ENCODE results near the gene DIABLO.
A peak's percentile ranks its signal among the peaks of the same experiment; 100 is the strongest.
"Not testable (repeated sequence)": the region's sequence is repeated elsewhere in the genome, so short reads cannot be mapped to it uniquely, and the experiment has no call there.

The DIABLO gene

DNA sequence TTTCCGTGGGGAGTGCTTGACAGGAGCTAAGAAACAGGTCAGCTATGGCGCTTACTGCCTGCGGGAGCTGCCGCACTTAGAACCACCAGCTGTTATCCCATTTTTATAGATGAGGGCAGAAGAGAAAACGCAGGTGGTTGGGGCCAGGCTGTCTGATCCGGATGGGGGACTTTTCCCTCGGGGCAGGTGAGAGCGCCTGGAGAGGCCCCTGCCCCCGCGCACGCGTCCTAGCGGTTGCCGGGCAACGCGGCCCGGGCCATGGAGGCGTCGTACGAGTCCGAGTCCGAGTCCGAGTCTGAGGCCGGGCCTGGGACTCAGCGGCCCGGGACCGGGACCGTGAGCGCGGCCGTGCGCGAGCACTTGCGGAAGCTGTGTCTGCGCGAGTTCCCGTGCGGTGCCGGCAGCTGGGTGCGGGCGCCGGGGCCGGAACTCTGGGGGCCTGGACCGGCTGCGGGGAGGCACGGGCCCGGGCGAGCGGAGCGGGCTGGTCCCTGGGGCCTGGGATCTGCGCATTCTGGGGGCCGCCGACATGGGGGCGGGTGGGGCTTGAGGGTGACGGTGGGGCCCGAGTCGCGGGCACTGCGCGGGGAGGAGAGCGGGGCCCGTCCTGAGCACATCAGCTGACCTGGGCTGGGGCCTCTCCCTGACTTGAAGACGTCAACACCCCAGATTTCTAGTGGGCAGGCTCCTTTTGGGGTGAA, 42.8 kb downstream of the DIABLO start, which contains the start of gene LRRC43:
Gene LRRC43 (plus strand): TSS at position 237 of the 701 bp plus-strand sequence. CDS start 22 bp downstream, at position 259.
- H3K36me3 ChIP-seq (ENCODE audit: control insufficient read depth, low read length) = no peaks in the 10 kb centered on the region
- no peaks in the 10 kb centered on the region for H3K9me3 ChIP-seq (ENCODE audit: control insufficient read depth, insufficient read depth, low read length)
- H3K27ac ChIP-seq (ENCODE audit: low read depth, low read length) = no peak within 1 kb of the TSS
- TF ChIP-seq, protein P1, sequence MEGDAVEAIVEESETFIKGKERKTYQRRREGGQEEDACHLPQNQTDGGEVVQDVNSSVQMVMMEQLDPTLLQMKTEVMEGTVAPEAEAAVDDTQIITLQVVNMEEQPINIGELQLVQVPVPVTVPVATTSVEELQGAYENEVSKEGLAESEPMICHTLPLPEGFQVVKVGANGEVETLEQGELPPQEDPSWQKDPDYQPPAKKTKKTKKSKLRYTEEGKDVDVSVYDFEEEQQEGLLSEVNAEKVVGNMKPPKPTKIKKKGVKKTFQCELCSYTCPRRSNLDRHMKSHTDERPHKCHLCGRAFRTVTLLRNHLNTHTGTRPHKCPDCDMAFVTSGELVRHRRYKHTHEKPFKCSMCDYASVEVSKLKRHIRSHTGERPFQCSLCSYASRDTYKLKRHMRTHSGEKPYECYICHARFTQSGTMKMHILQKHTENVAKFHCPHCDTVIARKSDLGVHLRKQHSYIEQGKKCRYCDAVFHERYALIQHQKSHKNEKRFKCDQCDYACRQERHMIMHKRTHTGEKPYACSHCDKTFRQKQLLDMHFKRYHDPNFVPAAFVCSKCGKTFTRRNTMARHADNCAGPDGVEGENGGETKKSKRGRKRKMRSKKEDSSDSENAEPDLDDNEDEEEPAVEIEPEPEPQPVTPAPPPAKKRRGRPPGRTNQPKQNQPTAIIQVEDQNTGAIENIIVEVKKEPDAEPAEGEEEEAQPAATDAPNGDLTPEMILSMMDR (IDR thresholded peaks at IDR 0.05; ENCODE audit: low read depth, low read length, poor library complexity, severe bottlenecking) = no peak
- TF ChIP-seq EZH2phosphoT487 (IDR thresholded peaks at IDR 0.05; ENCODE audit: borderline replicate concordance, low read length) = no peak
- no peaks in the 10 kb centered on the region for H3K9me2 ChIP-seq (replicated peaks; ENCODE audit: control insufficient read depth, low read length)
- H3K27me3 ChIP-seq (ENCODE audit: control insufficient read depth, low read length) = peaks cover 16% of the 10 kb centered on the region
- peaks cover 18% of the 10 kb centered on the region for H3K4me1 ChIP-seq (ENCODE audit: control insufficient read depth, low read length)
- peak within 1 kb of the TSS; percentile 27 for H3K4me3 ChIP-seq (ENCODE audit: low read length)
- H4K20me1 ChIP-seq (ENCODE audit: control insufficient read depth, insufficient read depth, low read depth, low read length) = no peaks in the 10 kb centered on the region
- H3K4me2 ChIP-seq (ENCODE audit: low read length) = peak within 1 kb of the TSS; percentile 52
- no peaks in the 10 kb centered on the region for H3K79me2 ChIP-seq (ENCODE audit: control insufficient read depth, low read length)
- no peaks in the 10 kb centered on the region for H3F3A ChIP-seq (ENCODE audit: control insufficient read depth, insufficient read depth)

DNA sequence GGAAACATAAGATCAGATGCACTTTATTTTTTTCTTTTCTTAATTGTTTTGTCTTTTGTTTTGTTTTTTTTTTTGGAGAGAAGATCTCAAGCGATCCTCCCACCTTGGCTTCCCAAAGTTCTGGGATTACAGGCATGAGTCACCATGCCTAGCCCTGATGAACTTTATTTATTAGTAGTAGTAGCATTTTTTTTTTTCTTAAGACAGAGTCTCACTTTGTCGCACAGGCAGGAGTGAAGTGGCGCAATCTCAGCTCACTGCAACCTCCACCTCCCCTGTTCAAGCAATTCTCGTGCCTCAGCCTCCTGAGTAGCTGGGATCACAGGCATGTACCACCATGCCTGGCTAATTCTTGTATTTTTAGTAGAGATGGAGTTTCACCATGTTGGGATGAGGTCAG, 49.4 kb downstream of the DIABLO start:
- not testable (repeated sequence) for H3K79me2 ChIP-seq (ENCODE audit: control insufficient read depth, low read length)

DNA sequence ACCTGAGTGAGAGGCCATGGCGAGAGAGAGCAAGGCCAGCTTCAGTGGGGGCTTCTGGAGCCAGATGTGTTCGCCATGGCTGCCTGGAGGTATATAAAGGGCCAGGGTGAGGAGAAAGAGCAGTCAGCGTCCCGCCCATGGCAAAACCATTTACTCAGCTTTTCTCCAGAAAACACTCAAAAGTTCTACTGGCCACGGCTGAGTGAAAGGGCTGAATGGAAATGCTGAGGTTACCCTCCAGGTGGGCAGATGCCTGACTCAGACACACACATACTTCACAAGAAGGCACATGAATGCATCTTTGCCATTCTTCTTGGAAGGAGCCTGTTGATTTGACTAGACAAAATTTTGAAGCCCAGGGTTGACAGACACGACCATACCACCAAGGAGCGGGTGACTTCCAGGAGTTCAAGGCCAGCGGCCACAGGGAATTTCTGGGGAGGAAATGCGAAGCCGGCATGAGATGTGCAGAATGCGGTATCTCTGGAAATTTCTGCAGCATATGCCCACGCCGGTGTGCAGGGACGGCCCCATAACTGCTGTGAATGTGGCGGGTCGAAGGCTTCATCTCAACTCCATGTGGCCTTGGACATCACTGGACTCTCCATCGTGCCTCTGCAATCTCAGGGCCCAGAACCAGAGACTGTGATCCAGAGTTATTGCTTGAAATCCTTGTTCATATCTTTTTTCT, 51.6 kb downstream of the DIABLO start, which contains the start of gene IL31:
Gene IL31 (minus strand): TSS at position 67 of the 691 bp plus-strand sequence. CDS start 49 bp downstream, at position 18.
- no peak within 1 kb of the TSS for H3K4me3 ChIP-seq (ENCODE audit: low read length)
- no peaks in the 10 kb centered on the region for H3K79me2 ChIP-seq (ENCODE audit: control insufficient read depth, low read length)
- peaks cover 16% of the 10 kb centered on the region for H3K27me3 ChIP-seq (ENCODE audit: control insufficient read depth, low read length)
- H3K36me3 ChIP-seq (ENCODE audit: control insufficient read depth, low read length) = no peaks in the 10 kb centered on the region
- H3K9me3 ChIP-seq (ENCODE audit: control insufficient read depth, insufficient read depth, low read length) = no peaks in the 10 kb centered on the region
- no peak within 1 kb of the TSS for H3K27ac ChIP-seq (ENCODE audit: low read depth, low read length)
- H3K9me2 ChIP-seq (replicated peaks; ENCODE audit: control insufficient read depth, low read length) = no peaks in the 10 kb centered on the region
- no peaks in the 10 kb centered on the region for H4K20me1 ChIP-seq (ENCODE audit: control insufficient read depth, insufficient read depth, low read depth, low read length)
- no peaks in the 10 kb centered on the region for H3F3A ChIP-seq (ENCODE audit: control insufficient read depth, insufficient read depth)
- H3K4me2 ChIP-seq (ENCODE audit: low read length) = no peak within 1 kb of the TSS
- no peaks in the 10 kb centered on the region for H3K4me1 ChIP-seq (ENCODE audit: control insufficient read depth, low read length)
- no peak for TF ChIP-seq EZH2phosphoT487 (IDR thresholded peaks at IDR 0.05; ENCODE audit: borderline replicate concordance, low read length)
- TF ChIP-seq, protein P1 (IDR thresholded peaks at IDR 0.05; ENCODE audit: low read depth, low read length, poor library complexity, severe bottlenecking) = no peak

More for the DNA sequence above, 49.4 kb downstream of the DIABLO start:
- not testable (repeated sequence) for H3F3A ChIP-seq (ENCODE audit: control insufficient read depth, insufficient read depth); H3K4me2 ChIP-seq (ENCODE audit: low read length); H3K9me3 ChIP-seq (ENCODE audit: control insufficient read depth, insufficient read depth, low read length); H3K27ac ChIP-seq (ENCODE audit: low read depth, low read length); H3K4me1 ChIP-seq (ENCODE audit: control insufficient read depth, low read length); H3K36me3 ChIP-seq (ENCODE audit: control insufficient read depth, low read length); H3K9me2 ChIP-seq (replicated peaks; ENCODE audit: control insufficient read depth, low read length); H4K20me1 ChIP-seq (ENCODE audit: control insufficient read depth, insufficient read depth, low read depth, low read length); H3K4me3 ChIP-seq (ENCODE audit: low read length)
- peaks cover 16% of the 10 kb centered on the region for H3K27me3 ChIP-seq (ENCODE audit: control insufficient read depth, low read length)

Measured in DOHH2 (cell line).